Endothelial cell of umbilical vein (primary cell): ENCODE measurements around the gene MRPL42.

Experiments used
- CTCF ChIP-seq, 2 donors: IDR thresholded peaks; 1 replicate in 1 of 2; 2 replicates in 1 of 2; pipeline ENCODE4 v1.5.1; 2011; ENCODE audit warnings: low read length in 2 of 2, mild to moderate bottlenecking in 2 of 2, moderate library complexity in 2 of 2, control low read depth in 1 of 2, inconsistent platforms in 1 of 2, low read depth in 1 of 2; ENCODE audit not compliant: insufficient read depth in 1 of 2; ENCODE audit errors: extremely low read depth in 1 of 2
- EZH2 ChIP-seq: IDR thresholded peaks from 2 replicates; pipeline ENCODE4 v1.6.1; 2012; ENCODE audit warnings: borderline replicate concordance, low read depth, mild to moderate bottlenecking, moderate library complexity, low read length, inconsistent platforms; ENCODE audit not compliant: severe bottlenecking
- FOS ChIP-seq: IDR thresholded peaks from 2 replicates; pipeline ENCODE4 v1.6.1; 2011; ENCODE audit warnings: mild to moderate bottlenecking, low read length, moderate library complexity, borderline replicate concordance; ENCODE audit not compliant: insufficient read depth
- GATA2 ChIP-seq: IDR thresholded peaks from 2 replicates; pipeline ENCODE4 v1.7.0; 2011; ENCODE audit warnings: low read depth, mild to moderate bottlenecking, moderate library complexity, mixed read lengths, low read length; ENCODE audit not compliant: insufficient read length, insufficient read depth
- JUN ChIP-seq: IDR thresholded peaks from 2 replicates; pipeline ENCODE4 v1.6.1; 2011; ENCODE audit warnings: borderline replicate concordance, low read depth; ENCODE audit not compliant: insufficient read length, insufficient read depth
- POLR2A ChIP-seq: IDR thresholded peaks from 2 replicates; pipeline ENCODE4 v1.6.1; 2012; ENCODE audit warnings: low read depth, mild to moderate bottlenecking, control low read depth, low read length
- POLR2AphosphoS5 ChIP-seq: IDR thresholded peaks from 2 replicates; pipeline ENCODE4 v1.6.1; 2012; ENCODE audit warnings: low read depth, mild to moderate bottlenecking, control low read depth, low read length, moderate library complexity; ENCODE audit not compliant: insufficient read depth
- TF ChIP-seq, protein P1 (sequence below): IDR thresholded peaks from 2 replicates; pipeline ENCODE4 v1.6.1; 2011; ENCODE audit not compliant: insufficient read depth, insufficient read length

- TF ChIP-seq CTCF (IDR thresholded peaks at IDR 0.05; ENCODE audit: extremely low read depth in 1 of 2, insufficient read depth in 1 of 2, low read depth in 1 of 2, low read length in 2 of 2) (no peak), JUN (no peak), POLR2A (no peak), POLR2AphosphoS5 (no peak), EZH2 (no peak), GATA2 (no peak), FOS (no peak)
- TF ChIP-seq, protein P1, sequence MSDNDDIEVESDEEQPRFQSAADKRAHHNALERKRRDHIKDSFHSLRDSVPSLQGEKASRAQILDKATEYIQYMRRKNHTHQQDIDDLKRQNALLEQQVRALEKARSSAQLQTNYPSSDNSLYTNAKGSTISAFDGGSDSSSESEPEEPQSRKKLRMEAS, result no peak
These were observed 2.1 kb downstream of the MRPL42 start for GRCh38 chr12:93469386-93469785.
